Left lung (tissue), 14 donors: ENCODE results near the gene WDR54. TPM values are rescaled to one million over a fixed set of nuclear protein-coding genes. Genes with fewer than 3 reads are reported as not detected.

ENCODE experiments used
- ATAC-seq: fragments of 200-7000 bp; cut with Tn5 transposase; one replicate; pipeline ENCODE4 v1.9.1; 2020; ENCODE audit warnings: moderate library complexity
- DNase-seq, 4 donors: peaks; one replicate each; pipeline ENCODE4 v3.0.0-alpha.2; 2013 to 2020
- H3K27ac ChIP-seq, 2 donors: fragments of 200-600 bp; sonication (generic) in 1 of 2; one replicate each; pipeline versions ENCODE4 v1.5.0 to v1.8.0; 2020 to 2021
- H3K27me3 ChIP-seq, 2 donors: fragments of 200-600 bp; sonication (generic) in 1 of 2; one replicate each; pipeline versions ENCODE4 v1.5.0 to v1.8.0; 2020 to 2021
- H3K36me3 ChIP-seq, 2 donors: fragments of 200-600 bp; sonication (generic) in 1 of 2; one replicate each; pipeline versions ENCODE4 v1.5.0 to v1.8.0; 2020 to 2021
- H3K4me1 ChIP-seq, 2 donors: fragments of 200-600 bp; one replicate each; pipeline ENCODE4 v1.8.0; 2021
- H3K4me3 ChIP-seq, 2 donors: fragments of 200-600 bp; sonication (generic) in 1 of 2; one replicate each; pipeline versions ENCODE4 v1.5.0 to v1.8.0; 2020 to 2021; ENCODE audit warnings: mild to moderate bottlenecking in 1 of 2
- H3K9me3 ChIP-seq, 2 donors: fragments of 200-600 bp; sonication (generic) in 1 of 2; one replicate each; pipeline versions ENCODE4 v1.5.0 to v1.8.0; 2020 to 2021
- CTCF ChIP-seq, 2 donors: fragments of 200-600 bp; sonication (generic) in 1 of 2; IDR thresholded peaks; one replicate each; pipeline versions ENCODE4 v1.5.0 to v1.8.0; 2021; ENCODE audit warnings: antibody characterized with exemption in 2 of 2
- intact Hi-C, 2 donors: fragments of 100-400 bp; cut with DNase I; formaldehyde crosslinking; loops; one replicate each; pipeline versions ENCODE4 v1.11.2 to v1.14.2; 2022
- long read RNA-seq, 12 donors: library from polyadenylated mRNA in 2 of 12; unstranded in 2 of 12; transcript quantifications; one replicate each; pipeline ENCODE4 v2.0.0 and lab custom pipeline, GENCODE V29; 2019 to 2026
- polyA plus RNA-seq, 6 donors: library from polyadenylated mRNA; unstranded; fragments of 120-200 nt; gene quantifications; one replicate each; pipeline ENCODE4 v1.2.1, GENCODE V29; 2013; ENCODE audit not compliant: insufficient read length in 6 of 6
- total RNA-seq, 2 donors: library from RNA; stranded (reverse); fragmentation: NEBNext Ultra II Directional; extraction: Animal tissue kit (Norgen Biotek cat#: 25700); gene quantifications; one replicate each; pipeline ENCODE4 v1.2.1, GENCODE V29; 2021
- donor health status: DM: no; HTN: yes; CAD: no.
- donor health status: DM: no; HTN: no; CAD: no.

WDR54 gene
- 10 to 100 TPM in 1 of 2 donors, 1 to 10 TPM in 1; 9.2 to 17.7 TPM for total RNA-seq
- polyA plus RNA-seq = 10 to 100 TPM; 29.9 to 39.6 (median 36.9) TPM
- long read RNA-seq, donor 1, transcript WDR54-211 (3 exons, 626 nt) = minor isoform, 5 of 27 reads
- long read RNA-seq, donor 1, transcript WDR54-201 (10 exons, 1,147 nt) = major isoform, 14 of 27 reads
- long read RNA-seq, donor 1, partial matches to known transcripts = 6 of 27 reads
- long read RNA-seq, donor 1, other reads (novel, unspliced or antisense) = 0 of 27 reads
- long read RNA-seq, donor 2, transcript WDR54-201 (10 exons, 1,147 nt) = major isoform, 11 of 28 reads
- long read RNA-seq, donor 2, partial matches to known transcripts = 13 of 28 reads
- long read RNA-seq, donor 2, other reads (novel, unspliced or antisense) = 0 of 28 reads
- long read RNA-seq, donor 3, transcript WDR54-201 (10 exons, 1,147 nt) = major isoform, 13 of 14 reads
- long read RNA-seq, donor 3, partial matches to known transcripts = 0 of 14 reads
- long read RNA-seq, donor 3, other reads (novel, unspliced or antisense) = 0 of 14 reads
- long read RNA-seq, donor 4, transcript WDR54-201 (10 exons, 1,147 nt) = major isoform, 11 of 17 reads
- long read RNA-seq, donor 4, partial matches to known transcripts = 0 of 17 reads
- long read RNA-seq, donor 4, other reads (novel, unspliced or antisense) = 0 of 17 reads
- long read RNA-seq, donor 5, transcript WDR54-201 (10 exons, 1,147 nt) = major isoform, 20 of 34 reads
- long read RNA-seq, donor 5, partial matches to known transcripts = 9 of 34 reads
- long read RNA-seq, donor 5, other reads (novel, unspliced or antisense) = 0 of 34 reads
- long read RNA-seq, donor 6, transcript WDR54-201 (10 exons, 1,147 nt) = major isoform, 7 of 11 reads
- long read RNA-seq, donor 6, partial matches to known transcripts = 0 of 11 reads
- long read RNA-seq, donor 6, other reads (novel, unspliced or antisense) = 0 of 11 reads
- long read RNA-seq, donor 7, transcript WDR54-201 (10 exons, 1,147 nt) = major isoform, 10 of 10 reads
- long read RNA-seq, donor 7, partial matches to known transcripts = 0 of 10 reads
- long read RNA-seq, donor 7, other reads (novel, unspliced or antisense) = 0 of 10 reads
- long read RNA-seq, donor 8, transcript WDR54-201 (10 exons, 1,147 nt) = major isoform, 12 of 13 reads
- long read RNA-seq, donor 8, partial matches to known transcripts = 0 of 13 reads
- long read RNA-seq, donor 8, other reads (novel, unspliced or antisense) = 0 of 13 reads
- long read RNA-seq, donor 9 = 0 reads
- long read RNA-seq, donor 10, transcript WDR54-201 (10 exons, 1,147 nt) = major isoform, 43 of 54 reads
- long read RNA-seq, donor 10, partial matches to known transcripts = 1 of 54 reads
- long read RNA-seq, donor 10, other reads (novel, unspliced or antisense) = 6 of 54 reads
- long read RNA-seq, donor 11, transcript WDR54-201 (10 exons, 1,147 nt) = major isoform, 11 of 17 reads
- long read RNA-seq, donor 11, transcript WDR54-211 (3 exons, 626 nt) = minor isoform, 5 of 17 reads
- long read RNA-seq, donor 11, partial matches to known transcripts = 0 of 17 reads
- long read RNA-seq, donor 11, other reads (novel, unspliced or antisense) = 0 of 17 reads
- long read RNA-seq, donor 12, transcript WDR54-201 (10 exons, 1,147 nt) = major isoform, 11 of 23 reads
- long read RNA-seq, donor 12, partial matches to known transcripts = 10 of 23 reads
- long read RNA-seq, donor 12, other reads (novel, unspliced or antisense) = 0 of 23 reads

GRCh38 chr2:74421221-74421870 is at the start of gene WDR54, which contains the start of gene C2orf81:
Gene WDR54 (plus strand): TSS chr2:74421730. CDS start chr2:74422154, 424 bp downstream.
Gene C2orf81 (minus strand): TSS chr2:74421619. CDS start chr2:74421560, 59 bp downstream.
- Histone ChIP-seq H3K36me3 (peaks cover 0 to 17% of the 10 kb centered on the region in 2 donors), H3K27me3 (peaks cover 0 to 7% of the 10 kb centered on the region in 2 donors), H3K9me3 (no peaks in the 10 kb centered on the region), H3K4me1 (peaks cover 4 to 17% of the 10 kb centered on the region in 2 donors), H3K27ac (peak within 1 kb of the TSS in 1 of 2 donors; percentile 80), H3K4me3 (peak within 1 kb of the TSS; percentile 58 to 77)
- DNase-seq (peak; percentile 85 to 94 (median 90)), ATAC-seq (peak; percentile 95)
- TF ChIP-seq CTCF (IDR thresholded peaks at IDR 0.05) = no peak
- intact Hi-C loops = no loop called here

- Histone ChIP-seq H3K4me3 (no peak overlapping the region), H3K27ac (no peak overlapping the region), H3K36me3 (peaks cover 0 to 67% of the 10 kb centered on the region in 2 donors), H3K27me3 (no peaks in the 10 kb centered on the region), H3K4me1 (peaks cover 0 to 2% of the 10 kb centered on the region in 2 donors), H3K9me3 (no peaks in the 10 kb centered on the region)
- ATAC-seq (no peak), DNase-seq (no peak)
- intact Hi-C loops = no loop called here
- TF ChIP-seq CTCF (IDR thresholded peaks at IDR 0.05) = no peak
These were observed 48.9 kb upstream of the WDR54 start for GRCh38 chr2:74372674-74373073.

GRCh38 chr2:74373221-74373676 is 48.3 kb upstream of the WDR54 start:
- intact Hi-C loops = no loop called here
- no peak overlapping the region for H3K27ac ChIP-seq
- H3K27me3 ChIP-seq = no peaks in the 10 kb centered on the region
- H3K9me3 ChIP-seq = no peaks in the 10 kb centered on the region
- DNase-seq = peak in 3 of 4 donors; percentile 7 to 86 (median 71)
- peaks cover 0 to 67% of the 10 kb centered on the region in 2 donors for H3K36me3 ChIP-seq
- peak; percentile 93 for ATAC-seq
- no peak for TF ChIP-seq CTCF (IDR thresholded peaks at IDR 0.05)
- H3K4me3 ChIP-seq = no peak overlapping the region
- H3K4me1 ChIP-seq = peaks cover 0 to 2% of the 10 kb centered on the region in 2 donors

- Histone ChIP-seq H3K4me3 (no peak overlapping the region), H3K27ac (no peak overlapping the region)
These were observed 47.5 kb upstream of the WDR54 start for GRCh38 chr2:74373985-74374384.

More at GRCh38 chr2:74373985-74374384, 47.5 kb upstream of the WDR54 start:
- DNase-seq (no peak), ATAC-seq (peak; percentile 3)
- Histone ChIP-seq H3K9me3 (no peaks in the 10 kb centered on the region), H3K36me3 (peaks cover 0 to 60% of the 10 kb centered on the region in 2 donors), H3K4me1 (peaks cover 0 to 3% of the 10 kb centered on the region in 2 donors), H3K27me3 (no peaks in the 10 kb centered on the region)
- no peak for TF ChIP-seq CTCF (IDR thresholded peaks at IDR 0.05)
- intact Hi-C loops = no loop called here
